ENCODE results near the gene MCC.

MCC gene

GRCh38 chr5:113067635-113068344 is 420.5 kb downstream of the MCC start:
- DNase-seq: no peak

DNA sequence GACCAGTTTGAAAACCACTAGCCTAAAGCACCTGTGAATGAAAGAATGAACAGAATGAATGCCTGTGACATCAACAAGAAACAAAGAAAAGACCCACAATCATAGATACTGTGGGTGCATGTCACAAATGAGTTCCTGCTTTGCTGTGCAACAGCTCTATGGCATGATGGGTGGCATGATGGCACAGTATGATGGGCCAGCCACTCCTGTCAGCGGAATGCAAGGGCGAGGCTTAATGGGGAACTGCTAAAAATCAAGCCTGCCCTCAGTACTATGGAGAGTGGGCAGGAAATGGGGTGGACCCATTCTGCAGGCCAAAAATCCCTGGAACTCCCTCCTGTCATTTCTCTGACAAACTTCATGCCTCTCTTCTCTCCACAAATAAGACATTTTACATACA is 422.6 kb downstream of the MCC start:
- DNase-seq: no peak

- DNase-seq: no peak
Measured at GRCh38 chr5:113064806-113065205, 423.4 kb downstream of the MCC start.

DNA sequence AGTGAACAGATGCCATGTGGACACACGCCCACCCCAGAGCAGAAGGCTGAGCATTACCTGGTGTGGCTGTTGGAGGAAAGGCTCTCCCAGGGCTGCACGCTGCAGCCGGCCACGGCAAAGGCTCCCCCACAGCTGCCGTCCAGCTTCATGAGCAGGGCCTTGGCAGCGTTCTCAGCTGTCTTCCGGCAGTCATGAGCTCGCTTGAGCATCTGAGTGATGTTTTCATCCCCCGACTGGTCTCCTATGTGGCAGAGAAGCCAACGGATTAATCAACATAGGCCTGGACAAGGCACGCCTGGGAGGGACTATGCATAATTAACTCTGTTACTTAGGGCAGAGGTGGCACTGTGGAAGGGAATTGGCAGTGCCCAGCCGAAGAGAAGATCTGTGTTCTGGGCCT is 424.3 kb downstream of the MCC start:
- no peak for DNase-seq

GRCh38 chr5:113062869-113063508 is 425.3 kb downstream of the MCC start:
- no peak for DNase-seq

- no peak for DNase-seq
Measured at GRCh38 chr5:113061846-113062780, 426.1 kb downstream of the MCC start.

DNA sequence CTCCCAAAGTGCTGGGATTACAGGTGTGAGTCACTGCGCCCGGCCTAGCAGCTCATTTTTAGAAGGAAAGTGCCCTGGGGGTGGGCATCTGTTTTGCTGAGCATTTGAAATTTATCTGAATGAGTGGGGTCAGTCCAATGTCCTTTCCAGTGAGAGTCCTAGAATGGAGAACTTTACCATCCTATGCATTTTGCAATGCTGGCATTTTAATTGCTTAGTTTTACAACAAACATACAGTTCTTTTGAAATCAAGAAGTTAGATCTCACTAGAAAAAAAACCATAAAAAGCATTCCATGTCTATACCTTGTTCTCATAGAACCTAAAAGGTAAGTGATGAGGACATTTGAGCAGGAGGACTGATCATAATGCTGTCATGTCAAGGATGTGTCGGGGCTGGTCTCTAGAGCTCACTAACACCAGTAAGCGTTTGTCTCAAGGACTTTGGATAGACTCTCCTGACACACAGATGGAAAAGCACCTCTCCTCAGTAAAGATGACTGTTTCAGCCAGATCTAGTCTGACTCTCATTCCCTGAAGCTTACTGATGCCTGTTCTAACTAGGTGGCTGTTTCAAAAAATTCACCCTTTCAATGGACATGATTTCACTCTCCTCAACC is 427.7 kb downstream of the MCC start:
- DNase-seq: no peak

GRCh38 chr5:113059232-113060040 is 428.8 kb downstream of the MCC start:
- no peak for DNase-seq

- DNase-seq: no peak
Measured at GRCh38 chr5:113058706-113059226, 429.5 kb downstream of the MCC start.

- DNase-seq: no peak
Measured at GRCh38 chr5:113058269-113058668, 430.0 kb downstream of the MCC start.

- DNase-seq: no peak
Measured at GRCh38 chr5:113057557-113057984, 430.7 kb downstream of the MCC start.

GRCh38 chr5:113056988-113057387 is 431.3 kb downstream of the MCC start:
- no peak for DNase-seq

GRCh38 chr5:113054899-113055298 is 433.4 kb downstream of the MCC start:
- DNase-seq: no peak

GRCh38 chr5:113053511-113053995 is 434.7 kb downstream of the MCC start:
- no peak for DNase-seq

- no peak for DNase-seq
Measured at GRCh38 chr5:113052041-113052795, 436.0 kb downstream of the MCC start.

- DNase-seq: no peak
Measured at GRCh38 chr5:113050721-113051382, 437.4 kb downstream of the MCC start.

- no peak for DNase-seq
Measured at GRCh38 chr5:113048931-113049330, 439.3 kb downstream of the MCC start.

- DNase-seq: no peak
Measured at GRCh38 chr5:113047733-113048652, 440.3 kb downstream of the MCC start.

- DNase-seq: no peak
Measured at GRCh38 chr5:113047234-113047633, 441.0 kb downstream of the MCC start.

All from effector CD8-positive, alpha-beta T cell (primary cell).